Left ventricle myocardium inferior (tissue), 1 donor: ENCODE data around the gene PTPRM. TPM values are rescaled to one million over a fixed set of nuclear protein-coding genes. Genes with fewer than 3 reads are reported as not detected.

Experiments
- DNase-seq: peaks from one replicate; pipeline ENCODE4 v3.0.0-alpha.2; 2020
- H3K27ac ChIP-seq: fragments of 200-600 bp; replicated peaks from 2 replicates; pipeline ENCODE4 v1.8.0; 2021
- H3K27me3 ChIP-seq: fragments of 200-600 bp; 2 replicates; pipeline ENCODE4 v1.8.0; 2021; ENCODE audit warnings: low read depth
- H3K36me3 ChIP-seq: fragments of 200-600 bp; 2 replicates; pipeline ENCODE4 v1.8.0; 2021
- H3K4me1 ChIP-seq: fragments of 200-600 bp; 2 replicates; pipeline ENCODE4 v1.8.0; 2021
- H3K4me3 ChIP-seq: fragments of 200-600 bp; 2 replicates; pipeline ENCODE4 v1.8.0; 2021; ENCODE audit warnings: mild to moderate bottlenecking, moderate library complexity
- H3K9me3 ChIP-seq: fragments of 200-600 bp; replicated peaks from 2 replicates; pipeline ENCODE4 v1.8.0; 2021
- intact Hi-C: fragments of 100-400 bp; cut with micrococcal nuclease; formaldehyde crosslinking; loops from one replicate; pipeline ENCODE4 v1.11.0; 2022
- total RNA-seq: library from RNA; stranded (reverse); fragmentation: NEBNext Ultra II Directional; extraction: Animal tissue kit (Norgen Biotek cat#: 25700); gene quantifications from one replicate; pipeline ENCODE4 v1.2.1, GENCODE V29; 2021
- TF ChIP-seq, protein P1 (sequence below): fragments of 200-600 bp; IDR thresholded peaks from 2 replicates; pipeline ENCODE4 v1.8.0; 2021; ENCODE audit warnings: antibody characterized with exemption, mild to moderate bottlenecking, borderline replicate concordance
- donor health status: DM: no; HTN: yes; CAD: no; lungs with severe emphysema.

The PTPRM gene
- total RNA-seq, 1 donor from 2014 or later: 132 TPM

DNA sequence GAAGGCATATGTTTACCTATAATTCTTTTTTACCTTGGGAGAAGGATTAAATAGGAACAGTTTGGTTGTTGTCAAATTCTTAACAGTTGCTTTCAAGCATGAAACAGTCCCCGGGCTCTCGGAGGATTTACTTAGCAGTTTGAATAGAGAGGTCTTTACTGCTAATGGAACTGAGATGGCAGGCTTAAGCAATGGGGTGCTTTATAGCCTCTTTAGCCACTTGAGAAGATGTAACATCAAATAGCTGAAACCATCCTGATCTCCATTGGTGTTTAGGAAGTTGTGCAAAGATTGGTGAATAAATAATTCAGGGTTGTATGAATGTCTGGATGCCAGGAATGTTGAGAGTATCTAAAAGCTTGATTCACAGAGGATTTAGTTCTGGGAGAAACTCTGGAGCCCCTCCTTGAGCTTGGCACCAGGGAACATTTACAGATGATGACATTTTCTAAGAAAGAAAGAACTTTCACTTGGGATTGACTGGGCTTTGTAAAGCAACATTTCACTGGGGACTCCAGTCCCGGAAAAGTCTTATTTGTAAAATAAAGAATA lies 51.9 kb downstream of the PTPRM start:
- no peaks in the 10 kb centered on the region for H3K27me3 ChIP-seq
- no peaks in the 10 kb centered on the region for H3K9me3 ChIP-seq
- no peak for DNase-seq
- TF ChIP-seq, protein P1, sequence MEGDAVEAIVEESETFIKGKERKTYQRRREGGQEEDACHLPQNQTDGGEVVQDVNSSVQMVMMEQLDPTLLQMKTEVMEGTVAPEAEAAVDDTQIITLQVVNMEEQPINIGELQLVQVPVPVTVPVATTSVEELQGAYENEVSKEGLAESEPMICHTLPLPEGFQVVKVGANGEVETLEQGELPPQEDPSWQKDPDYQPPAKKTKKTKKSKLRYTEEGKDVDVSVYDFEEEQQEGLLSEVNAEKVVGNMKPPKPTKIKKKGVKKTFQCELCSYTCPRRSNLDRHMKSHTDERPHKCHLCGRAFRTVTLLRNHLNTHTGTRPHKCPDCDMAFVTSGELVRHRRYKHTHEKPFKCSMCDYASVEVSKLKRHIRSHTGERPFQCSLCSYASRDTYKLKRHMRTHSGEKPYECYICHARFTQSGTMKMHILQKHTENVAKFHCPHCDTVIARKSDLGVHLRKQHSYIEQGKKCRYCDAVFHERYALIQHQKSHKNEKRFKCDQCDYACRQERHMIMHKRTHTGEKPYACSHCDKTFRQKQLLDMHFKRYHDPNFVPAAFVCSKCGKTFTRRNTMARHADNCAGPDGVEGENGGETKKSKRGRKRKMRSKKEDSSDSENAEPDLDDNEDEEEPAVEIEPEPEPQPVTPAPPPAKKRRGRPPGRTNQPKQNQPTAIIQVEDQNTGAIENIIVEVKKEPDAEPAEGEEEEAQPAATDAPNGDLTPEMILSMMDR: no peak
- H3K4me3 ChIP-seq: peak overlapping the region; percentile 26
- intact Hi-C loops: no loop called here
- peaks cover 98% of the 10 kb centered on the region for H3K4me1 ChIP-seq
- H3K27ac ChIP-seq: peak overlapping the region; percentile 69
- no peaks in the 10 kb centered on the region for H3K36me3 ChIP-seq

DNA sequence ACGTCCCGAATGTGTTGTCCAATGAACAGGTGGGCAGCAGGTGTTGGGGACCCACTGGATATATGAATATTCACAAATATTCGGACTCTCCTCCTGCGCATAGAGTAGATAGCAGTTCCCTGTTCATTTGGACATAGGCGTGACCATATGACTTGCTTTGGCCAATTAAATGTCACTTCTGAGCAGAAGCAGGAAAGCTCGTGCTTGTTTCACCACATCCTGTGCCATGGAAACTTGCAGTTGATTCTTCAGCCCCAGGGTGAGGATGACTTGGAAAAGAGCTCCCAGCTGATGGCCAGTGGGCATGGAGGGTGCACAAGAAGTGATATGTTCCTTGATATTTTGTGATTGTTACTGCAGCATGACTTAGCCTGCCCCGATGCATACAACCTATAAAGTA lies 52.6 kb downstream of the PTPRM start:
- H3K27ac ChIP-seq: peak overlapping the region; percentile 15
- no peaks in the 10 kb centered on the region for H3K36me3 ChIP-seq
- no peaks in the 10 kb centered on the region for H3K9me3 ChIP-seq
- no peak for DNase-seq
- peaks cover 98% of the 10 kb centered on the region for H3K4me1 ChIP-seq
- intact Hi-C loops: no loop called here
- TF ChIP-seq, protein P1: no peak
- H3K4me3 ChIP-seq: peak overlapping the region; percentile 26
- H3K27me3 ChIP-seq: no peaks in the 10 kb centered on the region

- no peaks in the 10 kb centered on the region for H3K36me3 ChIP-seq
- no peak for DNase-seq
- no peak overlapping the region for H3K4me3 ChIP-seq
- intact Hi-C loops: no loop called here
- no peaks in the 10 kb centered on the region for H3K27me3 ChIP-seq
- no peaks in the 10 kb centered on the region for H3K9me3 ChIP-seq
- TF ChIP-seq, protein P1: no peak
- H3K4me1 ChIP-seq: peaks cover 99% of the 10 kb centered on the region
- H3K27ac ChIP-seq: no peak overlapping the region
These were observed 55.6 kb downstream of the PTPRM start for GRCh38 chr18:7622721-7623120.

DNA sequence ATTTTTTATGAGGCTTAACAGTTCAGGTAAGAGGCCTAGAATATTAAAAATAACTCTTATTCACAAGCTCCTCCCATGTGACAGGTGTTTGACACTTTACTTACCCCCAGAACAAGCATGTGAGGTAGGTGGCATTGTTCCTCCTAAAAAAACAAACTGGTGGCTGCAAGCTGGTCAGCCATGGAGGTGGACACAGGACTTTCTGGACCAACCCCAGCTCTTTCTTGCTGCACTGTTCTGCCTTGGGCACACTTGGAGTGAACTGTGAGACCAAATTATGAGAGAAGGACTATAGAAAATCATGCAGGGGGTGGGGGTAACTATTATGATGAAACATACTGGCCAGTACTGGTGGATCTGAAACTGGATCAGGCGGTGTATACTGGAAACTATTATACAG lies 56.6 kb downstream of the PTPRM start:
- H3K27ac ChIP-seq: peak overlapping the region; percentile 3
- no peaks in the 10 kb centered on the region for H3K27me3 ChIP-seq
- TF ChIP-seq, protein P1: no peak
- H3K4me3 ChIP-seq: no peak overlapping the region
- DNase-seq: no peak
- intact Hi-C loops: no loop called here
- H3K9me3 ChIP-seq: no peaks in the 10 kb centered on the region
- peaks cover 99% of the 10 kb centered on the region for H3K4me1 ChIP-seq
- H3K36me3 ChIP-seq: no peaks in the 10 kb centered on the region

DNA sequence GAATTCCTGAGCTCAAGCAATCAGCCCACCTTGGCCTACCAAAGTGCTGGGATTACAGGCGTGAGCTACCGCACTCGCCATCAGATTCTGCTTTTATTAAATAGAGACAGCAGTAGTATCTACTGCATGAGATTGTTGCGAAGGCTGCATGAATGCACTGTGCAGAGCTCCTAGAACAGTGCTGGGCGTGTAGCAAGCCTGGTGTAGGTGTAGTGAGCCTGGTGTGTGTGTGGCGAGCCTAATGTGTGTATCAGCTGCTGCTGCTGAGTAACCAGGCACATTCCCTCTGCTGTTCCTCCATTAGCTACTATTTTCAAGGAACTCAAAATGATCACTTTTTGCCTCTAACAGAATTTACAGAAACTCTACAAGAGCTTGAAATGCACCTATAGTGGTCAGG lies 57.6 kb downstream of the PTPRM start:
- H3K27me3 ChIP-seq: no peaks in the 10 kb centered on the region
- no peaks in the 10 kb centered on the region for H3K36me3 ChIP-seq
- intact Hi-C loops: no loop called here
- peaks cover 99% of the 10 kb centered on the region for H3K4me1 ChIP-seq
- H3K4me3 ChIP-seq: no peak overlapping the region
- DNase-seq: no peak
- TF ChIP-seq, protein P1: no peak
- H3K27ac ChIP-seq: no peak overlapping the region
- H3K9me3 ChIP-seq: no peaks in the 10 kb centered on the region
